GM21717 (cell line): ENCODE measurements around the gene RHBDD3.
"Not testable (repeated sequence)": the region's sequence is repeated elsewhere in the genome, so short reads cannot be mapped to it uniquely, and the experiment has no call there.

Experiments
- ATAC-seq: cut with Tn5 transposase; IDR thresholded peaks from one replicate; pipeline ENCODE4 v1.9.1; 2021; ENCODE audit warnings: mild to moderate bottlenecking, moderate library complexity; ENCODE audit not compliant: unreplicated experiment

Gene RHBDD3

DNA sequence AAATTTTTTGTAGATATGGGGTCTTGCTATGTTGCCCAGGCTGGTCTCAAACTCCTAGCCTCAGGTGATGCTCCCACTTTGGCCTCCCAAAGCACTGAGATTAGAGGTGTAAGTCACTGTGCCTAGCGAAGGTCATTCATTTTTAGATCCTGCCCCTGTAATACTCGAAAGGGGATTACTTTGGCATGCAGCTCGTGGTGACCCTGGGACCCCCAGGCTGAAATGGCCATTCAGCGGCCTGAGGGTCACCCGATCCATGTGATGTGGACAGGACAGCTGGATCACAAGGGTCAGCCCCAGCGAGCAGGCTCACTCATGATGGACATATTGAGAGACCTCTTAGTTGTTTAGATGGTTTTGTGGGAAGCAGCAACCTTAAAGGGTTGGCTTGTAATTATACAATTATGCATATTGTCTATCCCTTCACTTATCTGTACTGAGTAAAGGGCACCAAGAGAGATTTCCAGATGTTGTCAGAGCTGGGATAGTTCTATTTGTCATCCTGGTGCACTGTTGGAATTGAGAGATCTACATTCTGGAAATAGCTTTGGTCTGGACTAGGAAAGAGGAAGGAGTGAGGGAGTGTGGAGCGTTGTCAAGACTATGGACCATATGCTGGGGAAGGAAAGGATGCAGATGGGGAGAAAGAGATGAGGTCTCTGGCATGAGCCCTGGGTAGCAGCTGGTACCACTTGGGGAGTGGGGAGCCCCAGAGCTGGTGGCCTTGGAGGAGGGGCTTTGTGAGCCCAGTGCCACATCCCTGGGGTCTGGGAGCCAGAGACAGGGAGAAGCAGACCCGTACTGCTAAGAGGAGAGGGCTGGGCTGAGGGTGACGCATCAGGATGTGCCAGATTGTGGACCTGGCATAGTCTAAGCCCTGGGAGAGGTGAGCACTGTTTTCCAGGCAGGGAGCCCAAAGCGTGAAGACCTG lies 15.5 kb downstream of the RHBDD3 start:
- ATAC-seq: no peak

DNA sequence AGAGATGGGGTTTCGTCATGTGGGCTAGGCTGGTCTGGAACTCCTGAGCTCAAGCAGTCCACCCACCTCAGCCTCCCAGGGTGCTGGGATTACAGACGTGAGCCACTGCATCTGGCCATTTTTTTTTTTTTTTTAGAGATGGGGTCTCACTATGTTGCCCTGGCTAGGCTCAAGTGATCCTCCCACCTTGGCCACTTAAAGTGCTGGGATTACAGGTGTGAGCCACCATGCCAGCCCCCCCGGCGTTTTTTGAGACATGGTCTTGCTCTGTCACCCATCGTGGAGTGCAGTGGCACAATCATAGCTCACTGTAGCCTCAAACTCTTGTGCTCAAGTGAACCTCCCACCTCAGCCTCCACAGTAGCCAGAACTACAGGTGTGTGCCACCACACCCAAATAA lies 16.5 kb downstream of the RHBDD3 start:
- ATAC-seq: no peak

DNA sequence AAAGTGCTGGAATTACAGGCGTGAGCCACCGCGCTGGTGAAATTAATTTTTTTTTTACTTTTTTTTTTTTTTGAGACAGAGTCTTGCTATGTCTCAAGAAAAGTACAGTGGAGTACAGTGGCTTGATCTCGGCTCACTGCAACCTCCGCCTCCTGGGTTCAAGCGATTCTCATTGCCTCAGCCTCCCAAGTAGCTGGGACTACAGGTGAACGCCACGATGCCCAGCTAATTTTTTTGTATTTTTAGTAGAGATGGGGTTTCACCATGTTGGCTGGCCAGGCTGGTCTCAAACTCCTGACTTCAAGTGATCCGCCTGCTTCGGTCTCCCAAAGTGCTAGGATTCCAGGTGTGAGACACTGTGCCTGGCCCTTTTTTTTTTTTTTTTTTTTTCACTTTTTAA lies 19.9 kb downstream of the RHBDD3 start:
- not testable (repeated sequence) for ATAC-seq

DNA sequence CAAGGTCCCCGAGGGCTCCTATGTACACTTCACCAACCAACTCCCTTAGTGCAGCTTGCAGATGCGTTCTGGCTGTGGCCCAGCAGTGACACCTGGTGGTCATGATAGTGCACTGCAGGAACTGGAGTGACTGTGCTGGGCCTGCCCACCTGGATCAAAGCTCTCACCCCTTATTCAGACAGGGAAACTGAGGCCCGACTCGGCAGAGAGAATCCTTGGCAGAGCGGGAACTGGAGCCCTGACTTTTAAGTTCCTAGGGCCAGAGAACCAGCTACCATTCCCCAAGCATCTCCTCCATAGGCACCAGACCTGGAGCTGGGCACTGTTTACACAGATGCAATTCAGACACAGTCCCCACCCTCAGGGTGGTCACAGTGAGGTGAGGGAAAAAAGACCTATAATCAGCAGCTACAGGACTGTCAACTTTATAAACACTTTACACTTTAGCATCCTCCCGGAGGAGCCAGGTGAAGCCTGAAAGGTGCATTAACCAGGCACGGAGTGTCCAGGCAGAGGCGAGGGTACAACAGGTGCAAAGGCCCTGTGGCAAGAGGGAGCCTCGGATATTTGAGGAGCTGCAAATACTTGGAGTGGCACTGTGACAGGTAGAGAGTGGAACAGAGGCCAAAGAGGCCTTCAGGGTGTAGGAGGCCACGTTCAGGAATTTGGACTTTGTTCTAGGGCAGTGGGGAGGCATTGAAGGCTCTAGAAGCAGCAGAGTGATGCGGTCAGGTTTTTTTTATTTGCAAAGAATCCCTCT lies 22.0 kb downstream of the RHBDD3 start:
- no peak for ATAC-seq

DNA sequence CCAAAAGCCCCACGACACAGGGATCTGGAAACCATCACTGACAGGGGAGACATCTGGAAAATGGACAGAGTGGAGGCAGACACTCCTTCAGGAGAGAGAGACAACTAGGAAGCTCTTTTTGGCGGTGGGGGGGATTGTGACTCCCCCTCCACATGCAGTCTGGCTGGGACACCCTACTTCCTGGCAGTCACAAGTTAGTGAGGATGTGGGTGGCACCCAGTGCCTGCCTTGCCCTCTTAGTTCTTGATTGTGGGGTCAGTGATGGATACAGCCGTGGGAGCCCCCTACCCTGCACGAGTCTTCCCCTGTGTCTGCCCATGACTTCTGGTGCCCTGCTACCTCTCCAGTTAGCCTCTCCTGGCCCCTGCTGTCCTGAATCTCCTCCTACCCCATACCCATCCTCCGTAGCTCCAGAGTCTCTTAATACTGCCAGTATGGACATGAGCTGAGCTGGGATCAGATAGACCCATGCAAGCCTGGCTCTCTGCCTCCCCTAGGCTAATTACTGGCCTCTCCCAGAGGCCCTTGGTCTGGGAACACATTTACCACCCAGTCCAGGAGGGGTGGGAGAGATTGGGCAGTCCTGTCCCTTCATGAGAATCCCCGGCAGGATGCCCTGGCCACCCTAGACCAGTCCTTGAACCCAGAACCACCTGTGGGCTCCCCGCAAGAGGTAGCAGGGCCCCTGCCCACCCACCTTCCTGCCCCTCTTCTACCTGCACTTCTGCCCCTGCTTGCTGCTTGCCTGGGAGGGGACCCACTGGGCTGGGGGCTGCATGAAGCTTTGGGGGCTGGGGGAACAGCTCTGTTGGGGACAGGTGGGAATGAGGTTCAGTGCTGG lies 22.8 kb downstream of the RHBDD3 start:
- no peak for ATAC-seq

DNA sequence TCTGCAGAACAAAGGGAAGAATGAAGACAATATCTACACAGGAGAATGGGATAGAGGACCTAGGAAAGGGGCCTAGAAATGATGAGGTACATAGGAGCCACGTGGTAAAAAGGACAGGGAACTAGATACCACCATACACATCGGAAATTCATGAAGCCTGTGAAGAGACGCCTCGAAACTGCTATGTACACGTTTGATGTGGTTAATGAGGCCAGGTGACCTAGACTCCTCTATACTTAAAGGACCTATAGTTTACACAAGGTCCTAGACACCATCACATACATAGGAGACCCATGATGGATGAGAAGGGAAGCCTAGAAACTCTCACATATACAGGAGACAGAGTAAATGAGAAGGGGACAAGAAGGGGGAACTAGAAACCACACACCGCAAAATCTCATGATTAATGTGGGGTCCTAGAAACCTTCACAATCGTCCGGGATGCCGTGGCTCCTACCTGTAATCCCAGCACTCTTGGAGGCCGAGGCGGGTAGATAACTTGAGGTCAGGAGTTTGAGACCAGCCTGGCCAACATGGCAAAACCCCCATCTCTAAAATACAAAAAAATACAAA lies 23.8 kb downstream of the RHBDD3 start:
- no peak for ATAC-seq

DNA sequence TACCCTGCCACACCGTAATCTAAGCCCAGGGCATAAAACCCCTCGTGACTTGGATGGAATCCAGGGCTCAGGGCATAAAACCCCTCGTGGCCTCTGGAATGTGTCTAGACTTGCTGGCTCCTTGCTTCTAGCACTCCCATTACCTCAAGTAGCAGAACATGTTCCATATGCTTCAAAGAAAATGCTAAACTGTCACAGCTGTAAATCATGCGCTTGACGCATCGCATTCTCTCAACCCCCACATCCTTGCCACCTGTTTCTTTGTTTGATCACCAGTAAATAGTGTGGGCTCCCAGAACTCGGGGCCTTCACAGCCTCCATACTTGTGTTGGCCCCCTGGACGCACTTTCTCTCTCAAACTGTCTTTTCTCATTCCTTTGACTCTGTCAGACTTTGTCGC lies 27.3 kb downstream of the RHBDD3 start:
- not testable (repeated sequence) for ATAC-seq

DNA sequence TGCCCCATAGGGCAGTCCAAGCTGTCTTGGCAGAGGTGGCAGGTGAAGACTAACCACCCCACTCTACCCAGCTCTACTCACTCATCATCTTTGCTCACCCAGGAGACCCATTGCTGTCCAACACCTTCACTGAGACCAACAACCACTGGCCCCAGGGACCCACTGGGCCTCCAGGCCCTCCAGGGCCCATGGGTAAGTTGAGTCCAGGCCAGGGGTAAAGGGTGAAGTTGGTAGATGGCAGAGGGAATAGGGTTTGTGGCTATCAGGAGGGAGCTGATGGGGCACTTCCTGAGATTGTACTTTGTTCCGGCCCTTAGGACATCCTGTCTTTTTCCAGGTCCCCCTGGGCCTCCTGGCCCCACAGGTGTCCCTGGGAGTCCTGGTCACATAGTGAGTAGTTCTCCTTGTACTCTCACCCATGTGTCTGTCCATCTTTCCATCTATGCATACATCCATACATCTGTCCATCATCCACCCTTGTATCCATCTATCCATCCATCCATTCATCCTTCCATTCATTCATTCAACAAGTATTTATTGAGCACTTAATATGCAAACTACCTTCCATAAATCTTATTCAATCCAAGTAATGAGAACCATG lies 34.4 kb downstream of the RHBDD3 start:
- no peak for ATAC-seq

DNA sequence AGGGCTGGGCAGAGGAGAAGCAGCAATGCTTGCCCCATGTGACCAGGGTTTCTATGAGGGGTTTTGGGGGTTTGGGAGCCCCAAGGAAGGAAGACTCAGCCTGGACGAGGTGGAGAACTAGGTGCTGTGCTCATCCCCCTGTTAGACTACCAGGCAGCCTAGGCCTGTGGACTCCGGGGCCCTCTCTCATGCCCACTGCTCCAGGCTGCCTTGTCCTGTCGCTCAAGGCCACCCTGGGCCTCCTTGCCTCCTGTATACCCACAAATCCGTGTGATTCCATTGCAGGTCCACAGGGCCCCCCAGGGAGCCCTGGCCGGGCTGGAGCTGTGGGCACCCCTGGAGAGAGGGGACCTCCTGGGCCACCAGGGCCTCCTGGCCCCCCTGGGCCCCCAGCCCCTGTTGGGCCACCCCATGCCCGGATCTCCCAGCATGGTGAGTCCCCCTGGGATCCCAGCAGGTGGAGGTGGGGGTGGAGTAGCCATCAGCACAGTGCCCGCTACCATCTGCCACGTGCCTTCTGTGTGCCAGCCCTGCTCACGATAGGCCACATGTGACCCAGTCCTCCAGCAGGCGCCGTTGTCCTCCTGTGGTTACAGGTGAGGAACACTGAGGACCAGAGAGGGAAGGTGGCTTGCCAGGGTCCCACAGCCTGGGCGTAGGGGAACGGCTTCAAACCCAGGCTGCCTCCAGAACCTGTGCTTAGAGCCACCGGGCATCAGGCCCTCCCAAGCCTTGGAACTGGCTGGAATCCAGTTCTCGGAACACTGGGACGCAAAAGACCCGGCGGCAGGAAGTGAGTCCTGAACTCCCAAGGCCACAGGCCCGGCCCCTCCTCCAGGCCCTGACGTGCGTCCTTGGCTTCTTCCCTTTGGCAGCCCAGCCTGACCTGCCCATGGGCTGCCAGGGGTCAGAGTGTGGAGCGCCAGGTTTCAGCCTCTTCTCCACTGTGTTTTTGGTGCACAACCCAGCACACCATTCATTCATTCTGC lies 35.5 kb downstream of the RHBDD3 start:
- no peak for ATAC-seq

DNA sequence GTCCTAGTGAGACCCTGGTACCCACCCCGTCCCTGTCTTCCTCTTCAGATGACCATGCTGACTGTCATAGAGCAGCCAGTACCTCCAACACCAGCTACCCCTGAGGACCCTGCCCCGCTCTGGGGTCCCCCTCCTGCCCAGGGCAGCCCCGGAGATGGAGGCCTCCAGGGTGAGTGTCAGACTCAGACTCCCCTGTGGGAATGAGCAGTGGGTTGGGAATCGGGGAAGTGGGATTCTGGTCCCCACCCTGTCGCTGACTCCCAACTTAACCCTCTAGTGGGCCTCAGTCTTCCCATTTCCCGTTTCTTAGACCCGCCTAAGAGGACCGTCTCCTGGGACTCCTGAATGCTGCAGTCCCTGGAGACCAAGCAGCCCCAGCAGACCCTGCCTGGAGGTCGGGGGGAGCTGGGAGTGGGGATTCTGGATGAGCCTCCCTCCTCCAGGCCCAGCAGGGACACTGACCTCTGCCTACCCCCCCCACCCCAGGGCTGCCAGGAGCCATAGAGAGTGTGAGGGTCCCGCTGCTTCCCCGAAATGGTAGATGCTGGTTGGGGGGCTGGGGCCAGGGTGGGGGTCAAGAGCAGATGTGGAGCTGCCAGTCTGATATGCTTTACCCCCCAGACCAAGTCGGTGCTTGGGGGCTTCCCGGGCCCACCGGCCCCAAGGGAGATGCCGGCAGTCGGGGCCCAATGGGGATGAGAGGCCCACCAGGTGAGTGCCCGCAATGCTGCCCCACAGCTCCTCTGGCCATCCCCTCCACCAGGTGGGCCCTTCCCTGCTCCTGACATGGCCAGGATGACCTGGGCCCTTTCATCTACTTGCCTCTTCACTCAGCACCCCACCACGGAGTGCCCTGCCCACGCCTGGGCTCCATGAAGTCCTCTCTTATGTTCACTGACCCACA lies 36.6 kb downstream of the RHBDD3 start:
- ATAC-seq: no peak

DNA sequence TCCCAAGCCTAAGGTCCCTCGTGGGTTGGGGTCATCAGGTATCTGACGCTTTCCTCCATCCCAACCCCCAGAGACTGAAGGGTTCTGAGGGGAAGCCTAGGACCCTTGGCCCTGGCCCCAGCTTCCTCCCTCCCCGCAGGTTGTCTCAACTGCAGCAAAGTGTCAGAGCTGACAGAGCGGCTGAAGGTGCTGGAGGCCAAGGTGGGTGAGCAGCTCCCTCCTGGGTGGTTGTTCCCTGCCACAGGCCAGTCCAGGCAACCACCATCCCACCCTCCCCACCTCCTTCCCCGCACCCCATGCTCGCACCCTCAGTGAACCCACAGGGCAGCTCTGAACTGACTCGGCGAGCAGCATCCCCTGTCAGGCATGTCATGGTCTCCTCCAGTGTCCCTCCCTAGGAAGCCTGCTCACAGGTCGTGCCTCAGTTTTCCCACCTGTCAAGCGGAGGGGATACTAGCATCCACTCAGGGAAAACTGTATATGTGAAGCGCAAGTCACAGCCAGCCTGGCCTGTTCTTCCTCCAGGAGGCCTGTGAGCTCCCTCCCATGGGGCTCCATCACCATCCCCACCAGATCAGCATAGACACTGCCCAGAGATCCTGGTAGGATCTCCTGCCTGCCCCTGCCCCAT lies 41.3 kb downstream of the RHBDD3 start:
- no peak for ATAC-seq

DNA sequence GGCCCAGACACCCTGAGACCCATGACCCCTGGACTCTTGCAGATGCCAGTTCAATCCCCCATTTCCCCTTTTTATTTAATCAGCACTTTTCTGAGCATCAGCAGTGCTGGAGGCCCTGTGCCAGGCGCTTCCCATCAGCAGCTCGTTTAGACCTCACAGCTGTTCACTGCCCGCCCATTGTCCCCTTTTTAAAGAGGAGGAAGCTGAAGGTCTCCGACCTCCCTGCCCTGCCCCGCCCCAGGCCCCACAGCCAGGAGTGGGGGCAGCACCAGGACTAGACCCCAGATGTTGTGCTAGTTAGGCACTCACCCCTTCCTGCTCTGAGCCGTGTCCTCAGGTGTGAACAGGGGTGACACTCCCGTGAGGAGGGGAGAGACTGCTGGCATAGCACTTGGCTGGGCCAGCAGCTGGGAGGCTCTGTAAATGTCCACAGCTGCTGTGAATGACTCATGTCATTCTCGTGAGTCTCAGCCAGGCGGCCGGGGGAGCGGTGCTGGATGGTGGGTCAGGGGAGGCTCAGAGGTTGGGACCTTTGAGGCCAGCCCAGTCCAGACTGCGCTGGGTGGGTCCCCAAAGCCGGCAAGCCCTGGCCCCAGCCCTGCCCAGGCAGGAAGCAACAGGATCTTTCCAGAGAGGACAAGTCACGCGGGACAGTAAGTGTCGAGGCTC lies 42.2 kb downstream of the RHBDD3 start:
- ATAC-seq: no peak

DNA sequence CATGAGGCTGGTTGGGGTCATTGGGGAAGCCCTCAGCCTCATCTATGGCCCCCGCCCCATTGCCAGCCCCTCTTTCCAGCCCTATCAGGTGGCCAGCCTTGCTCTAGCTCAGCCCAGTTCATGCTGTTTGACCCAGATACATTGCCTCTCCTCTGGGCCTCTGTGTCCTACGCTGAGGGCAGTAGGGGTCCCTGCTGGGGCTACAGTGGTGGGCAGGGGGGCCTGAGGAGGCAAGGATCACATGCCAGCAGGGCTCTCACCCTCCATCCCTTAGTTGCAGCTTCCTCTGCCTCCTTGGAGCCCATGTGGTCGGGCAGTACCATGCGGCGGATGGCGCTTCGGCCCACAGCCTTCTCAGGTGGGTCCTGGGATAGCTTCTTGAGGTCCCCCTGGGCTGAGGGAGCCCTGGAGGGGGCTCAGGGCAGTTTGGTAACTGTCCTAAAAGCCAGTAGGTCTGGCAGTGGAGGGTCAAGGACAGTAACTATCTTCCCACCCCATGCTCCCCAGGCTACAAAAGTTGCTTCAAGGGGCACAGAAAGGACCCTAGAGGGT lies 42.8 kb downstream of the RHBDD3 start:
- ATAC-seq: no peak

DNA sequence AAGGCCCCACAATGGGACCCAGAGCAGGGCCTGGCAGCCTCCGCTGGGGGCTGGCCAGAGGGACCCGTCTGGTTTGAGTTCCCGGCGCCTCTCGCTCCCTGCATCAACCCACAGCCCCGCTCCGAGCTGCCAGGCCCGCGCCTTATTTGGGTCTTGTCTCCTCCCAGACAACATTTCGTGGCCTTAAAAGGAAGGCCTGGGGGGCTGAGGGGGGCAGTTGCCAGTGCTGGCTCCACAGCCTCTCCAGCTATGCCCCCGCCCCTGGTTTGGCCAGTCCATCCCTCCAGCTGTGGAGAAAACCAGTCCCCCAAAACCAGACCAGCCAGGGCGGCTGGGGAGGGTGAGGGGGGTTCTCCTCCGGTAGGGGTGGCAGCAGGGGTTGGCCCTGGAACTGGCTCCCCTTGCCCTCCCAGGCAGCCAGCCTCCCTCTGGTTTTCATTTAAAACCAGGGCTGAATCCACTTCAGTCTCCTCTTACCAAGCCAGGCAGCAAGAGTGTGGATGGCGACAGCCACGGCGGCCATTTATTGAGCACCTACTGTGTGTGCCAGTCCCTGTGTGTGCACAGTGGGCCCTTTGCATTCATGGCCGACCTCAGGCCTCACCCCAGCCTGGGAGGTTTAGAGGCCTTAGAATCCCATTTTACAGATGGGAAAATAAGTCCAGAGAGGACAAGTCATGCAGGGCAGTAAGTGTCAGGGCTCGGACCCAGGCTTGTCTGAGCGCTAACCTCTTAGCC lies 43.5 kb downstream of the RHBDD3 start:
- no peak for ATAC-seq

DNA sequence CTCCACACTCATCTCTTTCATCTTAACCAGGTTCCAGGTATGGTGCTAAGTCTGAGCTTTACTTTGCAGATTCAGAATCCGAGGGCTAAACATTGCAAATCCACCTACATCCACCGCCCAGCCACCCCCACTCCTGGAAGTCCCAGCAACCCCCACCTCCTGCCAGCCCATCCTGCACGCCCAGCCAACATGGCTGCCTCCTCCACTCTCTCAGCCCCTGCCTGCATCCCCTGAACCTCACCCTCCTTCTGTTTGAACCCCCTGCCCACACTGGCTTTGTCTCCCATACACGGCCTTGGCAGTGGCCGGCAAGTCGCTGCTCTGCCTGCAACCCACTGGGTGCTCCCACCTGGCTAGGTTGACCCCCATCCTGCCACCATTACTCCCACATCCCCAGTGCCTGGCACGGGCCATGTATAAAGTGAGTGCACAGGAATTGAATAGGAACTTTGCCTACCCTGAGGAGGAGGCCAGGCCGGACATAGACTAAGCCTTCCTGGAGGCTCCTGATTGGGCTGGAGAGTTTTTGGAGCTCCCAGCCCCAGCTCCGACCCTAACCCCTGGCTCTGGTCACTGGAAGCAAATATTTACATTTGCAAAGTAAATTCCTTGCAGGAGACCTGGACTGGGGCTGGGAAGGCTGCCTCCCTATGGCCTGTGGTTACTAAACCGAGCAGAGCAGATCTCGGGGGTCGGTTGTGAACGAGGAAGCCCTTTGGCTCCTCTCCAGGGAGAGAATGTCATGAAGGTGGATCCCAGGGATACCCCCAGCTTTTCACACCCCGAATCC lies 47.7 kb downstream of the RHBDD3 start:
- no peak for ATAC-seq
